K562 (cell line): Measurements from ENCODE around the gene PIP4K2A. TPM values are rescaled to one million over a fixed set of nuclear protein-coding genes. Genes with fewer than 3 reads are reported as not detected.

Experiments
- ATAC-seq: fragments of 200-7000 bp; cut with Tn5 transposase; 3 replicates; pipeline ENCODE4 v1.9.1; 2020; ENCODE audit warnings: moderate library complexity
- BruUV-seq: library from RNA; stranded (reverse); fragments of 400-500 nt; replicated peaks from 2 replicates; lab custom pipeline; 2021; lab: Mats Ljungman, UMichigan
- CTCF ChIA-PET: fragments of 300-600 bp; formaldehyde crosslinking; extraction: SDS; loops from one replicate; lab custom pipeline; 2021; ENCODE audit warnings: low intra/inter-chr PET ratio; lab: Yijun Ruan, JAX
- POLR2A ChIA-PET: fragments of 300-600, 350-650 bp; sonication (Branson Sonifier 250); formaldehyde crosslinking; extraction: SDS; loops from one replicate; lab custom pipeline; 2021; ENCODE audit warnings: antibody characterized with exemption, inconsistent platforms; lab: Yijun Ruan, JAX
- DNase-seq, 4 experiments: peaks; one replicate each; pipeline versions ENCODE4 v3.0.0 to v3.0.0-alpha.2; 2011 to 2018; ENCODE audit warnings: low spot score in 3 of 4, mixed read lengths in 3 of 4; ENCODE audit errors: extremely low read depth in 1 of 4
- FAIRE-seq: peaks from 2 replicates; lab custom pipeline; 2011; peaks lifted over from hg19 to GRCh38; lab: Jason Lieb, UNC
- H2AFZ ChIP-seq: 2 replicates; pipeline ENCODE4 v1.6.0; 2011; ENCODE audit warnings: low read depth, low read length, control low read depth, inconsistent platforms
- H3K27ac ChIP-seq: fragments of 200-600 bp; 3 replicates; pipeline ENCODE4 v1.8.0; 2011; ENCODE audit warnings: low read depth, mild to moderate bottlenecking, control low read depth, inconsistent platforms, low read length, moderate library complexity, mixed read lengths; ENCODE audit errors: extremely low read depth
- H3K27me3 ChIP-seq, 2 experiments: fragments of 300-600 bp in 1 of 2; 2 replicates in 1 of 2; 3 replicates in 1 of 2; pipeline versions ENCODE4 v1.6.0 to v1.8.0; 2011; ENCODE audit warnings: inconsistent platforms in 2 of 2, low read length in 2 of 2, mild to moderate bottlenecking in 1 of 2, mixed read lengths in 1 of 2, moderate library complexity in 1 of 2; ENCODE audit not compliant: control insufficient read depth in 2 of 2, insufficient read depth in 2 of 2
- H3K36me3 ChIP-seq: fragments of 300-600 bp; 3 replicates; pipeline ENCODE4 v1.8.0; 2011; ENCODE audit warnings: mild to moderate bottlenecking, low read length, inconsistent platforms; ENCODE audit not compliant: control insufficient read depth, insufficient read depth
- H3K4me1 ChIP-seq, 2 experiments: fragments of 200-600 bp in 1 of 2; replicated peaks in 1 of 2; 2 replicates in 1 of 2; 3 replicates in 1 of 2; pipeline versions ENCODE4 v1.5.1 to v1.8.0; 2011; ENCODE audit warnings: inconsistent platforms in 2 of 2, low read length in 2 of 2, mild to moderate bottlenecking in 1 of 2, mixed read lengths in 1 of 2, moderate library complexity in 1 of 2; ENCODE audit not compliant: control insufficient read depth in 2 of 2, insufficient read depth in 2 of 2
- H3K4me2 ChIP-seq: 2 replicates; pipeline ENCODE4 v1.6.1; 2011; ENCODE audit warnings: low read length, control low read depth, inconsistent platforms, mixed read lengths; ENCODE audit not compliant: insufficient read depth
- H3K4me3 ChIP-seq: fragments of 200-600 bp; sonication (generic), shearing (Covaris generic); 2 replicates; pipeline ENCODE4 v1.5.1; 2016; ENCODE audit warnings: control low read depth, inconsistent platforms
- H3K79me2 ChIP-seq: fragments of 200-600 bp; 3 replicates; pipeline ENCODE4 v1.8.0; 2011; ENCODE audit warnings: low read length, inconsistent platforms; ENCODE audit not compliant: control insufficient read depth, insufficient read depth
- H3K9ac ChIP-seq, 2 experiments: 2 replicates each; pipeline versions ENCODE4 v1.6.0 to v1.6.1; 2011; ENCODE audit warnings: low read depth in 2 of 2, low read length in 2 of 2, control low read depth in 1 of 2, inconsistent platforms in 1 of 2, mild to moderate bottlenecking in 1 of 2, mixed read lengths in 1 of 2; ENCODE audit not compliant: insufficient read depth in 1 of 2
- H3K9me1 ChIP-seq: one replicate; pipeline ENCODE4 v1.6.0; 2011; ENCODE audit warnings: inconsistent platforms, mild to moderate bottlenecking, low read length, moderate library complexity; ENCODE audit not compliant: control insufficient read depth, insufficient read depth
- H3K9me3 ChIP-seq: replicated peaks from 2 replicates; pipeline ENCODE4 v1.5.1; 2011; ENCODE audit warnings: low read depth, low read length, inconsistent platforms; ENCODE audit not compliant: control insufficient read depth, insufficient read depth
- H4K20me1 ChIP-seq: replicated peaks from 2 replicates; pipeline ENCODE4 v1.6.1; 2011; ENCODE audit warnings: low read length, inconsistent platforms, mixed read lengths; ENCODE audit not compliant: control insufficient read depth, insufficient read depth
- BCL6 ChIP-seq: fragments of 250-450 bp; sonication (Bioruptor Pico); IDR thresholded peaks from 2 replicates; pipeline ENCODE4 v1.4.0; 2020
- BRD4 ChIP-seq: fragments of 200-600 bp; sonication (generic); IDR thresholded peaks from 2 replicates; pipeline ENCODE4 v1.6.1; 2017; ENCODE audit warnings: inconsistent platforms
- CEBPB ChIP-seq: fragments of 450-650 bp; IDR thresholded peaks from 2 replicates; pipeline ENCODE4 v1.6.1; 2016; ENCODE audit warnings: missing genetic modification characterization, missing compliant biosample characterization
- GTF2E2 ChIP-seq: fragments of 200-800 bp; sonication (Bioruptor generic); IDR thresholded peaks from 2 replicates; pipeline ENCODE4 v1.6.1; 2016; ENCODE audit warnings: missing genetic modification characterization, missing compliant biosample characterization
- MEIS2 ChIP-seq: fragments of 450-650 bp; IDR thresholded peaks from 2 replicates; pipeline ENCODE4 v1.6.1; 2014; ENCODE audit warnings: mild to moderate bottlenecking; ENCODE audit not compliant: partially characterized antibody
- NFRKB ChIP-seq: fragments of 450-650 bp; IDR thresholded peaks from 2 replicates; pipeline ENCODE4 v1.6.1; 2016; ENCODE audit warnings: low read depth
- POLR2H ChIP-seq: IDR thresholded peaks from 2 replicates; pipeline ENCODE4 v1.6.1; 2016; ENCODE audit warnings: missing genetic modification characterization, low read depth, mild to moderate bottlenecking, control low read depth, missing compliant biosample characterization, moderate library complexity
- RFX1 ChIP-seq: fragments of 450-650 bp; IDR thresholded peaks from 2 replicates; pipeline ENCODE4 v1.6.1; 2016; ENCODE audit warnings: mild to moderate bottlenecking, moderate library complexity
- SETDB1 ChIP-seq: IDR thresholded peaks from one replicate; pipeline ENCODE4 v1.6.1; 2012; ENCODE audit warnings: low read length, control low read depth, inconsistent platforms
- ZBED1 ChIP-seq: IDR thresholded peaks from 2 replicates; pipeline ENCODE4 v1.6.1; 2014
- ZC3H11A ChIP-seq: IDR thresholded peaks from 2 replicates; pipeline ENCODE4 v1.6.1; 2012; ENCODE audit warnings: low read depth, low read length, improper control_type of control experiment
- ZFX ChIP-seq: sonication (generic); formaldehyde crosslinking; IDR thresholded peaks from 2 replicates; pipeline ENCODE4 v1.8.0; 2022; ENCODE audit warnings: mild to moderate bottlenecking, missing genetic modification reagents, moderate library complexity
- ZKSCAN8 ChIP-seq: fragments of 200-800 bp; sonication (Bioruptor generic); IDR thresholded peaks from 2 replicates; pipeline ENCODE4 v1.6.1; 2016; ENCODE audit warnings: missing genetic modification characterization, missing compliant biosample characterization
- ZNF507 ChIP-seq: conservative IDR thresholded peaks from 2 replicates; pipeline ENCODE4 v1.6.1; 2017; ENCODE audit warnings: missing genetic modification characterization, missing compliant biosample characterization
- ZNF584 ChIP-seq: fragments of 200-800 bp; sonication (Bioruptor generic); IDR thresholded peaks from 2 replicates; pipeline ENCODE4 v1.6.1; 2016; ENCODE audit warnings: low read depth, mild to moderate bottlenecking, missing genetic modification characterization, missing compliant biosample characterization
- ZNF644 ChIP-seq: fragments of 200-800 bp; sonication (Bioruptor generic); IDR thresholded peaks from 2 replicates; pipeline ENCODE4 v1.6.1; 2016; ENCODE audit warnings: low read depth, missing genetic modification characterization, missing compliant biosample characterization
- WGBS: fragments of 100-300 bp; shearing (Covaris generic); methylation state at CpG from one replicate; pipeline ENCODE4 v1.1.6; 2016; ENCODE audit warnings: low coverage, mixed read lengths; ENCODE audit not compliant: insufficient coverage; ENCODE audit errors: missing lambda C conversion rate; 5-methylcytosine and 5-hydroxymethylcytosine counted together
- in situ Hi-C: fragments of 300-500 bp; cut with MboI; formaldehyde crosslinking; loops from 4 replicates; pipeline ENCODE4 v1.15.0; 2018; ENCODE audit warnings: inconsistent platforms, mixed read lengths
- intact Hi-C: fragments of 100-400 bp; cut with micrococcal nuclease; formaldehyde crosslinking; loops from 2 replicates; pipeline ENCODE4 v1.14.2; 2022
- polyA plus RNA-seq, 8 experiments: library from polyadenylated mRNA; depleted of rRNA in 4 of 8; stranded (reverse) in 5 of 8; unstranded in 3 of 8; fragments of >200 nt; fragmentation: Nextera tagmentation in 2 of 8; fragmentation: Illumina TruSeq in 1 of 8; extraction: Ambion mirVana in 2 of 8; extraction: Trizol in 1 of 8; gene quantifications; 2 replicates each; pipeline versions ENCODE4 v1.2.1 to v1.2.3, GENCODE V29; 2011 to 2014; ENCODE audit warnings: inconsistent platforms in 1 of 8, missing spikeins in 1 of 8
- total RNA-seq, 7 experiments: library from RNA; depleted of rRNA in 6 of 7; stranded (reverse); fragments of >200 nt in 6 of 7; fragmentation: Illumina TruSeq in 2 of 7; extraction: Trizol in 2 of 7; gene quantifications; 2 replicates each; pipeline versions ENCODE4 v1.2.1 to v1.2.3, GENCODE V29; 2011 to 2021; ENCODE audit warnings: low replicate concordance in 1 of 7
- TF ChIP-seq, protein P1 (sequence below): fragments of 200-800 bp; sonication (Bioruptor generic); IDR thresholded peaks from 2 replicates; pipeline ENCODE4 v1.6.1; 2017; ENCODE audit warnings: missing genetic modification characterization, missing compliant biosample characterization
- TF ChIP-seq, protein P2 (sequence below): fragments of 250-450 bp; sonication (Bioruptor Pico); IDR thresholded peaks from 2 replicates; pipeline ENCODE4 v1.5.0; 2021; ENCODE audit warnings: mild to moderate bottlenecking, borderline replicate concordance

Gene PIP4K2A
- total and polyA plus RNA-seq, 9 of the 15 experiments (the other 6 are each of a cell fraction or from before 2014, with no cell fraction given): 35.6 to 117 (median 71.9) TPM

DNA sequence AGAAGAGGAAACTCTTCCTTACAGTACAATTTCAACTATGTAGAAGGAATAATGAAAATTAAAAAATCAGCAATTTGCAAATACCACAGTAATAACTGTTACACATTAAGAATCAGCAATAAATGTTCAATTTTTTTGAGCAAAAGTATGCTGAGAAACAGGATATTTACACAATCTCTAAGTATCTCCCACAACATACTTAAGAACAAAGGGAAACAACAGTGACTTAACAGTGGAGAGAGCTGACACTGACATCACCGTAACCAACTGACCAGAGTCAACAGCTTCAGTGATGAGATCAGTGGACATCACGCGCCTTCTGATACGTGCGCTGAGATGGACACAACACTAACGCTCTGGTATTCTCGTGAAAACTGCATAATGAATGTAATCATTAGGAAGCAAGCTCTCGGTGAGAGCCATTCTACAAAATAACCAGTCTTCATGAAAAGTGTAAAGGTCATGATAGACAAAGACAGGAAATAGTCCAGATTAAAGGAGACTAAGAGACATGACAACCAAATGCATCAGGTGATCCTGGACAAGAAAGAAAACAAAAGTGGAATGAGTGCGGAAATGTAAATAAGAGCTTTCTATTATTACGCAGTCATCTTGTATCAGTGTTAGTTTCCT, 82.6 kb downstream of the PIP4K2A start (continued):
- TF ChIP-seq RFX1 (peak; percentile 21; the same call in 1 of the 2 replicates), POLR2H (tag) (peak; percentile 58)

DNA sequence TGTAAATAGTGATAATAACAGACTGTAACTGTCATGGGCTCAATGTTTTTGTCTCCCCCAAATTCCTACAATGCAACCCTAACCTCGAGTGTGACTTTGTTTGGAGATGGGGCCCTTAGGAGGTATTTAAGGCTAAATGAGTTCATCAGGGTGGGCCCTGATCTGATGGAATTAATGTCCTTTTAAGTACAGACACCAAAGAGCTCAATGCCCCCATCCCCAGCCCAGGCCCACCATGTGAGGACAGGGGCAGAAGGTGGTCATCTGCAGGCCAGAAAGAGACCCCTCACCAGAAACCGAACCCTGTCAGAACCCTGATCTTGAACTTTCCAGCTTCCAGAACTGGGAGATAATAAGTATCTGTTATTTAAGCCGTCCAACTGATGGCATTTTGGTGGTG, 83.2 kb downstream of the PIP4K2A start:
- Histone ChIP-seq H3K9me3 (no peaks in the 10 kb centered on the region), H3K27me3 (no peaks in the 10 kb centered on the region), H2AFZ (peak overlapping the region; percentile 78), H3K79me2 (peaks cover 99% of the 10 kb centered on the region), H3K9me1 (no peaks in the 10 kb centered on the region), H3K36me3 (peaks cover 3% of the 10 kb centered on the region; the same call in 1 of the 3 replicates), H4K20me1 (no peaks in the 10 kb centered on the region), H3K4me1 (peaks cover 0 to 51% of the 10 kb centered on the region in 2 experiments; a peak in 4 of 5 replicates), H3K9ac (peak overlapping the region; percentile 55 to 74; a peak in 3 of 4 replicates), H3K4me3 (no peak overlapping the region), H3K27ac (peak overlapping the region; percentile 89), H3K4me2 (peak overlapping the region; percentile 77)
- ChIA-PET POLR2A (interaction anchor here (0.6 to 4.3 kb wide), 14 partner anchors 7 to 423 kb away, joined by 3 to 23 read pairs (median 7); no protein-coding TSS in a partner anchor), CTCF (no interaction called here)
- DNase-seq: no peak
- no peak; the same call in 1 of the 3 replicates for ATAC-seq
- TSS peak; percentile 87 for BruUV-seq
- FAIRE-seq: no peak
- 26% methylated on average over 3 of the region's 3 CpGs for WGBS
- intact Hi-C loops (loop anchor here (5.0 kb wide), 1 partner anchor 81 kb away; the partner anchor contains the start of gene PIP4K2A), in situ Hi-C loops (no loop called here)
- TF ChIP-seq, protein P1, sequence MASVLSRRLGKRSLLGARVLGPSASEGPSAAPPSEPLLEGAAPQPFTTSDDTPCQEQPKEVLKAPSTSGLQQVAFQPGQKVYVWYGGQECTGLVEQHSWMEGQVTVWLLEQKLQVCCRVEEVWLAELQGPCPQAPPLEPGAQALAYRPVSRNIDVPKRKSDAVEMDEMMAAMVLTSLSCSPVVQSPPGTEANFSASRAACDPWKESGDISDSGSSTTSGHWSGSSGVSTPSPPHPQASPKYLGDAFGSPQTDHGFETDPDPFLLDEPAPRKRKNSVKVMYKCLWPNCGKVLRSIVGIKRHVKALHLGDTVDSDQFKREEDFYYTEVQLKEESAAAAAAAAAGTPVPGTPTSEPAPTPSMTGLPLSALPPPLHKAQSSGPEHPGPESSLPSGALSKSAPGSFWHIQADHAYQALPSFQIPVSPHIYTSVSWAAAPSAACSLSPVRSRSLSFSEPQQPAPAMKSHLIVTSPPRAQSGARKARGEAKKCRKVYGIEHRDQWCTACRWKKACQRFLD (CRISPR knock-in tag): peak; percentile 24; the same call in 1 of the 2 replicates
- TF ChIP-seq MEIS2 (no peak), CEBPB (tag) (no peak), ZNF507 (tag) (0 out of 2 replicates have a peak, but pooled peaks have one; percentile 9), ZNF584 (CRISPR knock-in tag) (0 out of 2 replicates have a peak, but pooled peaks have one; percentile 1), BRD4 (0 out of 2 replicates have a peak, but pooled peaks have one; percentile 49), ZC3H11A (no peak), NFRKB (peak; percentile 48; the same call in 1 of the 2 replicates), ZFX (CRISPR knock-in tag) (peak; percentile 62), ZNF644 (tag) (0 out of 2 replicates have a peak, but pooled peaks have one; percentile 26), ZBED1 (no peak), SETDB1 (no peak), BCL6 (CRISPR knock-in tag) (no peak), GTF2E2 (tag) (peak; percentile 93), ZKSCAN8 (peak; percentile 66; the same call in 1 of the 2 replicates)
- TF ChIP-seq, protein P2, sequence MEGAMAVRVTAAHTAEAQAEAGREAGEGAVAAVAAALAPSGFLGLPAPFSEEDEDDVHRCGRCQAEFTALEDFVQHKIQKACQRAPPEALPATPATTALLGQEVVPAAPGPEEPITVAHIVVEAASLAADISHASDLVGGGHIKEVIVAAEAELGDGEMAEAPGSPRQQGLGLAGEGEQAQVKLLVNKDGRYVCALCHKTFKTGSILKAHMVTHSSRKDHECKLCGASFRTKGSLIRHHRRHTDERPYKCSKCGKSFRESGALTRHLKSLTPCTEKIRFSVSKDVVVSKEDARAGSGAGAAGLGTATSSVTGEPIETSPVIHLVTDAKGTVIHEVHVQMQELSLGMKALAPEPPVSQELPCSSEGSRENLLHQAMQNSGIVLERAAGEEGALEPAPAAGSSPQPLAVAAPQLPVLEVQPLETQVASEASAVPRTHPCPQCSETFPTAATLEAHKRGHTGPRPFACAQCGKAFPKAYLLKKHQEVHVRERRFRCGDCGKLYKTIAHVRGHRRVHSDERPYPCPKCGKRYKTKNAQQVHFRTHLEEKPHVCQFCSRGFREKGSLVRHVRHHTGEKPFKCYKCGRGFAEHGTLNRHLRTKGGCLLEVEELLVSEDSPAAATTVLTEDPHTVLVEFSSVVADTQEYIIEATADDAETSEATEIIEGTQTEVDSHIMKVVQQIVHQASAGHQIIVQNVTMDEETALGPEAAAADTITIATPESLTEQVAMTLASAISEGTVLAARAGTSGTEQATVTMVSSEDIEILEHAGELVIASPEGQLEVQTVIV (CRISPR knock-in tag): no peak
